Naive thymus-derived CD4-positive, alpha-beta T cell (primary cell): ENCODE measurements around the gene CNOT6. TPM values are rescaled to one million over a fixed set of nuclear protein-coding genes. Genes with fewer than 3 reads are reported as not detected.
"Not testable (repeated sequence)": the region's sequence is repeated elsewhere in the genome, so short reads cannot be mapped to it uniquely, and the experiment has no call there.

ENCODE experiments used
- ATAC-seq: fragments of 150-1000 bp; cut with Tn5 transposase; 2 replicates; pipeline ENCODE4 v1.10.0; 2021; ENCODE audit warnings: mild to moderate bottlenecking, moderate library complexity
- CTCF ChIA-PET: fragments of 350-600 bp; sonication (Branson Sonifier 250); formaldehyde crosslinking; loops from one replicate; lab custom pipeline; 2021; ENCODE audit warnings: antibody characterized with exemption; lab: Charles Lee
- POLR2A ChIA-PET: fragments of 350-600 bp; sonication (Branson Sonifier 250); formaldehyde crosslinking; loops from one replicate; lab custom pipeline; 2021; ENCODE audit warnings: antibody characterized with exemption, inconsistent platforms; lab: Charles Lee
- DNase-seq, 9 donors: peaks; one replicate each; pipeline versions ENCODE4 v3.0.0 to v3.0.0-alpha.2; 2020 to 2022; ENCODE audit warnings: mixed read lengths in 1 of 9
- H3K27ac ChIP-seq: one replicate; pipeline ENCODE4 v1.7.0; 2013; ENCODE audit warnings: mild to moderate bottlenecking, low read depth, low read length, moderate library complexity
- H3K27me3 ChIP-seq, 2 donors: one replicate each; pipeline ENCODE4 v1.7.0; 2013; ENCODE audit warnings: low read length in 2 of 2, mild to moderate bottlenecking in 2 of 2, moderate library complexity in 2 of 2; ENCODE audit not compliant: control insufficient read depth in 2 of 2, insufficient read depth in 2 of 2
- H3K36me3 ChIP-seq, 3 experiments: 1 replicate in 2 of 3; 2 replicates in 1 of 3; pipeline ENCODE4 v1.7.0; 2013; ENCODE audit warnings: low read length in 3 of 3, mild to moderate bottlenecking in 3 of 3, moderate library complexity in 1 of 3; ENCODE audit not compliant: insufficient read depth in 3 of 3, control insufficient read depth in 2 of 3
- H3K4me1 ChIP-seq, 2 donors: one replicate each; pipeline ENCODE4 v1.7.0; 2013; ENCODE audit warnings: low read length in 2 of 2, mild to moderate bottlenecking in 2 of 2, moderate library complexity in 1 of 2; ENCODE audit not compliant: control insufficient read depth in 2 of 2, insufficient read depth in 2 of 2
- H3K4me3 ChIP-seq: 2 replicates; pipeline ENCODE4 v1.7.0; 2013; ENCODE audit warnings: mild to moderate bottlenecking, low read length
- H3K9me3 ChIP-seq, 3 experiments: 1 replicate in 2 of 3; 2 replicates in 1 of 3; pipeline ENCODE4 v1.7.0; 2013; ENCODE audit warnings: low read length in 3 of 3; ENCODE audit not compliant: control insufficient read depth in 2 of 3
- H3K27ac Mint-ChIP-seq, 9 donors: one replicate each; pipeline ENCODE4 v1.8.0; 2020 to 2022; ENCODE audit warnings: mixed read lengths in 9 of 9, mild to moderate bottlenecking in 8 of 9, moderate library complexity in 5 of 9, inconsistent platforms in 2 of 9
- H3K27me3 Mint-ChIP-seq, 5 donors: one replicate each; pipeline ENCODE4 v1.8.0; 2021 to 2022; ENCODE audit warnings: mixed read lengths in 5 of 5, mild to moderate bottlenecking in 1 of 5
- H3K36me3 Mint-ChIP-seq, 5 donors: one replicate each; pipeline ENCODE4 v1.8.0; 2020 to 2022; ENCODE audit warnings: mixed read lengths in 5 of 5, mild to moderate bottlenecking in 3 of 5, inconsistent platforms in 1 of 5
- H3K4me1 Mint-ChIP-seq, 7 donors: one replicate each; pipeline ENCODE4 v1.8.0; 2020 to 2022; ENCODE audit warnings: mixed read lengths in 7 of 7, mild to moderate bottlenecking in 3 of 7, inconsistent platforms in 1 of 7
- H3K4me3 Mint-ChIP-seq, 10 donors: one replicate each; pipeline ENCODE4 v1.8.0; 2020 to 2022; ENCODE audit warnings: mild to moderate bottlenecking in 10 of 10, mixed read lengths in 10 of 10, moderate library complexity in 6 of 10, inconsistent platforms in 2 of 10
- H3K9me3 Mint-ChIP-seq, 11 donors: one replicate each; pipeline ENCODE4 v1.8.0; 2020 to 2022; ENCODE audit warnings: mixed read lengths in 11 of 11, mild to moderate bottlenecking in 4 of 11, inconsistent platforms in 1 of 11, moderate library complexity in 1 of 11
- intact Hi-C, 2 donors: fragments of 100-400 bp; cut with micrococcal nuclease; formaldehyde crosslinking; loops; one replicate each; pipeline ENCODE4 v1.15.1; 2023
- polyA plus RNA-seq, 2 donors: library from polyadenylated mRNA; unstranded; fragments of 300-500 nt; fragmentation: Illumina TruSeq; gene quantifications; one replicate each; pipeline ENCODE4 v1.2.3, GENCODE V29; 2021
- total RNA-seq, 6 experiments: library from RNA in 5 of 6; stranded (reverse) in 5 of 6; gene quantifications; 1 replicate in 5 of 6; 2 replicates in 1 of 6; pipeline ENCODE4 v1.2.3 and lab custom pipeline; 2021 to 2026

Gene CNOT6
- total and polyA plus RNA-seq, 7 experiments from 2014 or later: 8.3 to 41.9 (median 25.4) TPM

GRCh38 chr5:180526269-180526668 lies 32.1 kb downstream of the CNOT6 start:
- DNase-seq (no peak), ATAC-seq (no peak)
- Histone ChIP-seq H3K4me1 (peaks cover 5 to 7% of the 10 kb centered on the region in 2 donors), H3K27ac (no peak overlapping the region), H3K27me3 (no peaks in the 10 kb centered on the region), H3K9me3 (no peaks in the 10 kb centered on the region), H3K4me3 (no peak overlapping the region), H3K36me3 (peaks cover 0 to 7% (median 0%) of the 10 kb centered on the region in 3 experiments)
- H3K4me1 Mint-ChIP-seq: peaks cover 43 to 63% (median 57%) of the 10 kb centered on the region in 7 donors
- H3K27ac Mint-ChIP-seq: peak overlapping the region in 1 of 9 donors; percentile 7
- H3K4me3 Mint-ChIP-seq: no peak overlapping the region
- intact Hi-C loops: no loop called here
- ChIA-PET CTCF (no interaction called here), POLR2A (no interaction called here)
- H3K36me3 Mint-ChIP-seq: peaks cover 0 to 16% (median 9%) of the 10 kb centered on the region in 5 donors
- no peaks in the 10 kb centered on the region for H3K27me3 Mint-ChIP-seq
- no peaks in the 10 kb centered on the region for H3K9me3 Mint-ChIP-seq

- intact Hi-C loops: no loop called here
- POLR2A ChIA-PET: no interaction called here
Measured at GRCh38 chr5:180527659-180528058, 33.5 kb downstream of the CNOT6 start.

GRCh38 chr5:180531036-180531585 lies 36.9 kb downstream of the CNOT6 start:
- H3K4me3 ChIP-seq, DNase-seq, ATAC-seq, H3K27ac ChIP-seq, H3K4me1 ChIP-seq, CTCF ChIA-PET, POLR2A ChIA-PET, intact Hi-C loops, H3K4me3 Mint-ChIP-seq, H3K9me3 ChIP-seq, H3K27me3 Mint-ChIP-seq, H3K9me3 Mint-ChIP-seq, H3K27me3 ChIP-seq, H3K27ac Mint-ChIP-seq: not testable (repeated sequence)
- H3K36me3 ChIP-seq: peaks cover 0 to 26% (median 0%) of the 10 kb centered on the region in 3 experiments
- peaks cover 5 to 28% (median 18%) of the 10 kb centered on the region in 7 donors for H3K4me1 Mint-ChIP-seq
- peaks cover 0 to 49% (median 29%) of the 10 kb centered on the region in 5 donors for H3K36me3 Mint-ChIP-seq

More at GRCh38 chr5:180527659-180528058, 33.5 kb downstream of the CNOT6 start:
- no peaks in the 10 kb centered on the region for H3K27me3 ChIP-seq
- Mint-ChIP-seq H3K36me3 (peaks cover 0 to 30% (median 17%) of the 10 kb centered on the region in 5 donors), H3K4me3 (no peak overlapping the region), H3K9me3 (peaks cover 0 to 3% (median 0%) of the 10 kb centered on the region in 11 donors), H3K4me1 (peaks cover 31 to 52% (median 46%) of the 10 kb centered on the region in 7 donors), H3K27ac (no peak overlapping the region), H3K27me3 (no peaks in the 10 kb centered on the region)
- peaks cover 0 to 15% (median 0%) of the 10 kb centered on the region in 3 experiments for H3K36me3 ChIP-seq
- H3K27ac ChIP-seq: no peak overlapping the region
- peaks cover 5 to 7% of the 10 kb centered on the region in 2 donors for H3K4me1 ChIP-seq
- no peak overlapping the region for H3K4me3 ChIP-seq
- no peaks in the 10 kb centered on the region for H3K9me3 ChIP-seq
- ATAC-seq (no peak), DNase-seq (no peak)
- CTCF ChIA-PET: no interaction called here

- peaks cover 5 to 25% (median 18%) of the 10 kb centered on the region in 7 donors for H3K4me1 Mint-ChIP-seq
- ChIA-PET POLR2A (no interaction called here), CTCF (no interaction called here)
- no peak overlapping the region for H3K4me3 ChIP-seq
- ATAC-seq: no peak
- H3K36me3 Mint-ChIP-seq: peaks cover 0 to 58% (median 36%) of the 10 kb centered on the region in 5 donors
- H3K27me3 Mint-ChIP-seq: no peaks in the 10 kb centered on the region
- no peak overlapping the region for H3K27ac ChIP-seq
- no peaks in the 10 kb centered on the region for H3K9me3 ChIP-seq
- no peaks in the 10 kb centered on the region for H3K27me3 ChIP-seq
- intact Hi-C loops: no loop called here
- peaks cover 0 to 3% (median 0%) of the 10 kb centered on the region in 11 donors for H3K9me3 Mint-ChIP-seq
- H3K4me1 ChIP-seq: no peaks in the 10 kb centered on the region
- H3K27ac Mint-ChIP-seq: peak overlapping the region in 1 of 9 donors; percentile 65
- DNase-seq: no peak
- no peak overlapping the region for H3K4me3 Mint-ChIP-seq
- H3K36me3 ChIP-seq: peaks cover 0 to 34% (median 0%) of the 10 kb centered on the region in 3 experiments
Measured at GRCh38 chr5:180532268-180532667, 38.1 kb downstream of the CNOT6 start.

- H3K27me3 Mint-ChIP-seq: no peaks in the 10 kb centered on the region
- POLR2A ChIA-PET: no interaction called here
- H3K36me3 Mint-ChIP-seq: peaks cover 0 to 61% (median 41%) of the 10 kb centered on the region in 5 donors
- ATAC-seq (no peak), DNase-seq (no peak)
- Histone ChIP-seq H3K27me3 (no peaks in the 10 kb centered on the region), H3K4me3 (no peak overlapping the region), H3K36me3 (peaks cover 0 to 34% (median 0%) of the 10 kb centered on the region in 3 experiments), H3K4me1 (no peaks in the 10 kb centered on the region), H3K27ac (no peak overlapping the region), H3K9me3 (no peaks in the 10 kb centered on the region)
- peaks cover 5 to 25% (median 20%) of the 10 kb centered on the region in 7 donors for H3K4me1 Mint-ChIP-seq
- intact Hi-C loops: no loop called here
- CTCF ChIA-PET: no interaction called here
- peak overlapping the region in 1 of 9 donors; percentile 41 for H3K27ac Mint-ChIP-seq
- no peak overlapping the region for H3K4me3 Mint-ChIP-seq
- H3K9me3 Mint-ChIP-seq: peaks cover 0 to 3% (median 0%) of the 10 kb centered on the region in 11 donors
Measured at GRCh38 chr5:180533845-180534244, 39.7 kb downstream of the CNOT6 start.

- no peak overlapping the region for H3K27ac Mint-ChIP-seq
- H3K4me1 Mint-ChIP-seq: peaks cover 5 to 32% (median 16%) of the 10 kb centered on the region in 7 donors
- ChIA-PET CTCF (no interaction called here), POLR2A (no interaction called here)
- no peak overlapping the region for H3K27ac ChIP-seq
- H3K4me3 ChIP-seq: no peak overlapping the region
- H3K4me1 ChIP-seq: no peaks in the 10 kb centered on the region
- H3K9me3 Mint-ChIP-seq: peaks cover 0 to 6% (median 0%) of the 10 kb centered on the region in 11 donors
- no peak for ATAC-seq
- no peaks in the 10 kb centered on the region for H3K27me3 ChIP-seq
- peaks cover 0 to 26% (median 0%) of the 10 kb centered on the region in 3 experiments for H3K36me3 ChIP-seq
- no peak overlapping the region for H3K4me3 Mint-ChIP-seq
- no peaks in the 10 kb centered on the region for H3K9me3 ChIP-seq
- intact Hi-C loops: no loop called here
- H3K36me3 Mint-ChIP-seq: peaks cover 0 to 57% (median 39%) of the 10 kb centered on the region in 5 donors
- no peak for DNase-seq
- no peaks in the 10 kb centered on the region for H3K27me3 Mint-ChIP-seq
Measured at GRCh38 chr5:180535573-180535972, 41.4 kb downstream of the CNOT6 start.
